Measurements from ENCODE around the gene MBP. TPM values are rescaled to one million over a fixed set of nuclear protein-coding genes. Genes with fewer than 3 reads are reported as not detected.

The MBP gene
- total RNA-seq, 1 donor from 2014 or later = 92.7 TPM

- Mint-ChIP-seq H3K27ac (peak overlapping the region; percentile 94), H3K9me3 (peaks cover 7% of the 10 kb centered on the region), H3K4me3 (peak overlapping the region; percentile 55), H3K36me3 (ENCODE audit: low read depth) (peaks cover 60% of the 10 kb centered on the region), H3K27me3 (no peaks in the 10 kb centered on the region), H3K4me1 (peaks cover 83% of the 10 kb centered on the region)
- intact Hi-C loops (cut with micrococcal nuclease) = loop anchor here (1.0 kb wide), 2 partner anchors 8 to 62 kb away; no protein-coding TSS in a partner anchor
- ChIA-PET CTCF (interaction anchor here (0.7 to 3.5 kb wide), 11 partner anchors 59 to 150 kb away, joined by 3 to 29 read pairs (median 4); partner anchors contain the start of gene MBP), POLR2A (interaction anchor here (1.0 to 12.6 kb wide), 11 partner anchors 8 to 96 kb away, joined by 3 to 171 read pairs (median 5); partner anchors contain the start of gene MBP)
- DNase-seq (no peak), ATAC-seq (ENCODE audit: low read depth) (peak; percentile 30)
- TF ChIP-seq CTCF (IDR thresholded peaks at IDR 0.05) = no peak
Measured at GRCh38 chr18:77061946-77062517, 70.6 kb downstream of the MBP start.

GRCh38 chr18:77061281-77061945 lies 71.2 kb downstream of the MBP start:
- Mint-ChIP-seq H3K27ac (peak overlapping the region; percentile 94), H3K27me3 (no peaks in the 10 kb centered on the region), H3K9me3 (peaks cover 7% of the 10 kb centered on the region), H3K4me1 (peaks cover 83% of the 10 kb centered on the region), H3K36me3 (ENCODE audit: low read depth) (peaks cover 62% of the 10 kb centered on the region), H3K4me3 (peak overlapping the region; percentile 55)
- DNase-seq (no peak), ATAC-seq (ENCODE audit: low read depth) (no peak)
- intact Hi-C loops (cut with micrococcal nuclease) = no loop called here
- no peak for TF ChIP-seq CTCF (IDR thresholded peaks at IDR 0.05)
- CTCF ChIA-PET = interaction anchor here (0.7 to 3.5 kb wide), 8 partner anchors 56 to 151 kb away, joined by 3 to 29 read pairs (median 4); no protein-coding TSS in a partner anchor
- POLR2A ChIA-PET = interaction anchor here (1.0 to 12.6 kb wide), 6 partner anchors 7 to 139 kb away, joined by 3 to 171 read pairs (median 25); partner anchors contain the start of gene MBP

GRCh38 chr18:77060151-77060550 lies 72.4 kb downstream of the MBP start:
- Mint-ChIP-seq H3K27me3 (no peaks in the 10 kb centered on the region), H3K27ac (peak overlapping the region; percentile 94), H3K4me3 (no peak overlapping the region), H3K4me1 (peaks cover 83% of the 10 kb centered on the region), H3K36me3 (ENCODE audit: low read depth) (peaks cover 51% of the 10 kb centered on the region), H3K9me3 (peaks cover 5% of the 10 kb centered on the region)
- intact Hi-C loops (cut with micrococcal nuclease) = no loop called here
- ChIA-PET POLR2A (interaction anchor here (1.6 kb wide), 1 partner anchor 10 kb away, joined by 8 read pairs; no protein-coding TSS in a partner anchor), CTCF (interaction anchor here (2.2 to 3.4 kb wide), 2 partner anchors 139 to 152 kb away, joined by 14 read pairs; no protein-coding TSS in a partner anchor)
- no peak for DNase-seq
- no peak for ATAC-seq (ENCODE audit: low read depth)
- no peak for TF ChIP-seq CTCF (IDR thresholded peaks at IDR 0.05)

- peak; percentile 43 for TF ChIP-seq CTCF (IDR thresholded peaks at IDR 0.05)
- no peak for ATAC-seq (ENCODE audit: low read depth)
- no peak for DNase-seq
- POLR2A ChIA-PET = interaction anchor here (0.9 to 8.2 kb wide), 2 partner anchors 8 to 43 kb away, joined by 4 to 154 read pairs; no protein-coding TSS in a partner anchor
- CTCF ChIA-PET = interaction anchor here (1.3 to 1.4 kb wide), 2 partner anchors 59 to 147 kb away, joined by 4 read pairs; no protein-coding TSS in a partner anchor
- no peak overlapping the region for H3K4me3 Mint-ChIP-seq
- peaks cover 44% of the 10 kb centered on the region for H3K36me3 Mint-ChIP-seq (ENCODE audit: low read depth)
- H3K9me3 Mint-ChIP-seq = peaks cover 5% of the 10 kb centered on the region
- peak overlapping the region; percentile 81 for H3K27ac Mint-ChIP-seq
- peaks cover 83% of the 10 kb centered on the region for H3K4me1 Mint-ChIP-seq
- intact Hi-C loops (cut with micrococcal nuclease) = no loop called here
- no peaks in the 10 kb centered on the region for H3K27me3 Mint-ChIP-seq
Measured at GRCh38 chr18:77059294-77059916, 73.2 kb downstream of the MBP start.
